OCI-LY1 (cell line): ENCODE results near the gene CNTN1.

Experiments
- EZH2 ChIP-seq: fragments of 200-600 bp; sonication (generic), shearing (Covaris generic); IDR thresholded peaks from 2 replicates; pipeline ENCODE4 v1.8.0; 2017; ENCODE audit warnings: borderline replicate concordance, mixed run types, mild to moderate bottlenecking, antibody characterized with exemption, low read length, moderate library complexity, mixed read lengths
- TF ChIP-seq, protein P1 (sequence below): fragments of 200-600 bp; sonication (generic), shearing (Covaris generic); IDR thresholded peaks from 2 replicates; pipeline ENCODE4 v1.5.1; 2017; ENCODE audit warnings: mild to moderate bottlenecking, antibody characterized with exemption, low read length, moderate library complexity, mixed read lengths

DNA sequence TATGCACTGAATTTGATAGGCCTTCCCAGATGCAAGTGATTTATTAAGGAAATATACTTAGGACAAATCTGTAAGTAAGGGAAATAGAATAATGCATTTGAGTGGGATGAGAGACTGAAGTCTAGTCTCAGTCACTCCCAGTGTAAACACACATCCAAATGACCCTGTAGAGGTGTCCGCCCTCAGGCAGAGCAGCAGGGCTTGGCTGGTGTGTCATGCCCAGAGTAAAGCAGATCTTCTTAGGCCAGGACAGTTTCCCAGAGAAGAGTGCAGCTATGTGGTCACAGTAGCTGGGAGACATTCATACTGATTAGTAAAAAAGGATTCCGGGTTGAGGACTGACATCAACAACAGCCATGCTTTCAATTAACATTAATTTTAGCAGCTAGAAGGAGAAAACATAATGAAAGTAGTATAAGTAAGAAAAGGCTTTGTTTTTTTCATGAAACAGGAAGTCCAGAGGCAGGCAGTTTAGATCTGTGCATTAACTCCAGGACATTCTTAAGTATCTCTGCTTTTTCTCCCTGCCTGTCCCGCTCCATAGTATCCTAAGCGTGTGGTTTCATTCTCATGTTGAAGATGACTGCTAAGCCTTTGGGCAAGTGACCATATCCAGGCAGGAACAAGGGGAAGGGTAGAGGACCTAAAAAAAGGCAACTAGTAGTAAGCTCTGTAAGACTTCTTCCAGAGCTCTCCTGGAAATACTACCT, 35.7 kb downstream of the CNTN1 start:
- TF ChIP-seq, protein P1, sequence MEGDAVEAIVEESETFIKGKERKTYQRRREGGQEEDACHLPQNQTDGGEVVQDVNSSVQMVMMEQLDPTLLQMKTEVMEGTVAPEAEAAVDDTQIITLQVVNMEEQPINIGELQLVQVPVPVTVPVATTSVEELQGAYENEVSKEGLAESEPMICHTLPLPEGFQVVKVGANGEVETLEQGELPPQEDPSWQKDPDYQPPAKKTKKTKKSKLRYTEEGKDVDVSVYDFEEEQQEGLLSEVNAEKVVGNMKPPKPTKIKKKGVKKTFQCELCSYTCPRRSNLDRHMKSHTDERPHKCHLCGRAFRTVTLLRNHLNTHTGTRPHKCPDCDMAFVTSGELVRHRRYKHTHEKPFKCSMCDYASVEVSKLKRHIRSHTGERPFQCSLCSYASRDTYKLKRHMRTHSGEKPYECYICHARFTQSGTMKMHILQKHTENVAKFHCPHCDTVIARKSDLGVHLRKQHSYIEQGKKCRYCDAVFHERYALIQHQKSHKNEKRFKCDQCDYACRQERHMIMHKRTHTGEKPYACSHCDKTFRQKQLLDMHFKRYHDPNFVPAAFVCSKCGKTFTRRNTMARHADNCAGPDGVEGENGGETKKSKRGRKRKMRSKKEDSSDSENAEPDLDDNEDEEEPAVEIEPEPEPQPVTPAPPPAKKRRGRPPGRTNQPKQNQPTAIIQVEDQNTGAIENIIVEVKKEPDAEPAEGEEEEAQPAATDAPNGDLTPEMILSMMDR, result no peak
- TF ChIP-seq EZH2, result no peak
